Type B pancreatic cell (in vitro differentiated cells): Measurements from ENCODE around the gene IGFBP3. TPM values are rescaled to one million over a fixed set of nuclear protein-coding genes. Genes with fewer than 3 reads are reported as not detected.
A peak's percentile ranks its signal among the peaks of the same experiment; 100 is the strongest.

Source experiments
- DNase-seq: peaks from one replicate; pipeline ENCODE4 v3.0.0; 2021; ENCODE audit warnings: mixed read lengths; ENCODE audit not compliant: unreplicated experiment; ENCODE audit errors: extremely low spot score
- H3K27ac Mint-ChIP-seq: 2 replicates; pipeline ENCODE4 v1.8.0; 2021; ENCODE audit warnings: mild to moderate bottlenecking, mixed read lengths
- H3K27me3 Mint-ChIP-seq: 2 replicates; pipeline ENCODE4 v1.8.0; 2021; ENCODE audit warnings: mixed read lengths
- H3K36me3 Mint-ChIP-seq: 2 replicates; pipeline ENCODE4 v1.8.0; 2021; ENCODE audit warnings: mixed read lengths
- H3K4me1 Mint-ChIP-seq: one replicate; pipeline ENCODE4 v1.8.0; 2021; ENCODE audit warnings: mixed read lengths; ENCODE audit not compliant: unreplicated experiment
- H3K4me3 Mint-ChIP-seq: 2 replicates; pipeline ENCODE4 v1.8.0; 2021; ENCODE audit warnings: mild to moderate bottlenecking, mixed read lengths
- H3K9me3 Mint-ChIP-seq: 2 replicates; pipeline ENCODE4 v1.8.0; 2021; ENCODE audit warnings: mixed read lengths
- total RNA-seq: library from RNA; stranded (reverse); gene quantifications from 2 replicates; pipeline ENCODE4 v1.2.1, GENCODE V29; 2021; ENCODE audit warnings: low replicate concordance
- TF ChIP-seq, protein P1 (sequence below): fragments of 200-600 bp; sonication (generic); conservative IDR thresholded peaks from 2 replicates; pipeline ENCODE4 v1.5.0; 2021; ENCODE audit warnings: antibody characterized with exemption, mild to moderate bottlenecking

Gene IGFBP3
- total RNA-seq, 1 donor from 2014 or later = 336 TPM

DNA sequence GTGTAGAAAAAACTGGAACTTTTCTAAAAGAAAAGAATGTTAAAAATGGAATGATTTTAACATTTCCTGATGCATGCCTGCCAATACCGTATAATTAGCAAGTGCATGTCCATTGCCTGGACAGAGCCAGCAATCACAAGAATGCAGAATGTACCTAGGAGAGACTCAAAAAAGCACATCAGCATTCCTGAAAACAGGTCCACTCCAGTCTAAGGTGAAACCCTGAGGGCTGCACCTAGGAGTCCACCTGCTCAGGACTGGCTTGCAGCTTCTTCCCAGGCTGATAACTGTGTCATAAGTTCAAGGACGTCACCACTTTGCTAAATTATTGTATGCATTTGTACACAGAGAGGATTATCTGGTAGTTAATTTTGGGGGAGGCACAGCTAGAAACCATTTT lies 53.6 kb downstream of the IGFBP3 start:
- TF ChIP-seq, protein P1, sequence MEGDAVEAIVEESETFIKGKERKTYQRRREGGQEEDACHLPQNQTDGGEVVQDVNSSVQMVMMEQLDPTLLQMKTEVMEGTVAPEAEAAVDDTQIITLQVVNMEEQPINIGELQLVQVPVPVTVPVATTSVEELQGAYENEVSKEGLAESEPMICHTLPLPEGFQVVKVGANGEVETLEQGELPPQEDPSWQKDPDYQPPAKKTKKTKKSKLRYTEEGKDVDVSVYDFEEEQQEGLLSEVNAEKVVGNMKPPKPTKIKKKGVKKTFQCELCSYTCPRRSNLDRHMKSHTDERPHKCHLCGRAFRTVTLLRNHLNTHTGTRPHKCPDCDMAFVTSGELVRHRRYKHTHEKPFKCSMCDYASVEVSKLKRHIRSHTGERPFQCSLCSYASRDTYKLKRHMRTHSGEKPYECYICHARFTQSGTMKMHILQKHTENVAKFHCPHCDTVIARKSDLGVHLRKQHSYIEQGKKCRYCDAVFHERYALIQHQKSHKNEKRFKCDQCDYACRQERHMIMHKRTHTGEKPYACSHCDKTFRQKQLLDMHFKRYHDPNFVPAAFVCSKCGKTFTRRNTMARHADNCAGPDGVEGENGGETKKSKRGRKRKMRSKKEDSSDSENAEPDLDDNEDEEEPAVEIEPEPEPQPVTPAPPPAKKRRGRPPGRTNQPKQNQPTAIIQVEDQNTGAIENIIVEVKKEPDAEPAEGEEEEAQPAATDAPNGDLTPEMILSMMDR = no peak
- Mint-ChIP-seq H3K4me1 (no peaks in the 10 kb centered on the region), H3K27me3 (no peaks in the 10 kb centered on the region), H3K4me3 (peak overlapping the region; percentile 9), H3K36me3 (no peaks in the 10 kb centered on the region), H3K27ac (peak overlapping the region; percentile 26), H3K9me3 (peaks cover 5% of the 10 kb centered on the region)
- DNase-seq = no peak

DNA sequence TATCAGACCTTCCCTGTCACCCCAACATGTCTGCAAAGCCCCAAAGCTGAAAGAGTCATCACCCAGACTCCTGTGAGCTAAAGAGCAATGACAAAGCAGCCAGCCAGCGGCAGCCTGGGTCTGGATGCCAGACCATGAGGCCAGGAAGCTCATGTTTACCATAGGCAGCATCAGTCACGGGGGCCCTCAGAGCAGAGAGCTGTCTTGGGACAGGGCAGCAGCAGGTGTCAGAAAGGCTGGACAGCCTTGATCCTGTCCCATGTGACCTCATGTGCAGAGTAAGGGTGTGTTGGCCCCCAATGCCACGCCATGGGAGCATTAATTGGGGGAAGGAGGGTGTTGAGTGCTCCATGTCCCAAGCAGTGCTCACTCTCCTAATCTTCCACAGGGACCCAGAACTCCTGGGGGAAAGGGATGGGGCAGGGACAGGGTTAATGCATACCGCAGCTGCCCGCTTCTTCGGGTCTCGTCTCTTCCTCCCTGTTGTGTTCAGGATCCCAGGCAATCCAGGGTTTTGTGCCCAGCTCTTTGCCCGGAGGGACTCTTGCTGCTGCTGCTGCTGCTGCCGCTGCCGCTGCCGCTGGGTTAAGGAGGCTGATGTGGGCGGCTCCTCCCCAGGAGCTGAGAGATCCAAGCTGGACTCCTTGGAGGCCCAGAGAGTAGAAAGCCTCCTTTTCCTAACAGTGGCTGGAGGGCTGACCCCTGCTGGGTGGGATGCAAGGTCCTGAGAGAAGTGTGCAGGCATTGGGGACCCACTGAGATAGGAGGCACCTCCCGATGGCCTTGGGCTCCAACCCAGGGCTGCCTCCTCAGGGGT lies 55.3 kb downstream of the IGFBP3 start:
- H3K4me1 Mint-ChIP-seq = no peaks in the 10 kb centered on the region
- no peak overlapping the region for H3K4me3 Mint-ChIP-seq
- no peaks in the 10 kb centered on the region for H3K36me3 Mint-ChIP-seq
- no peak overlapping the region for H3K27ac Mint-ChIP-seq
- DNase-seq = no peak
- TF ChIP-seq, protein P1 = no peak
- no peaks in the 10 kb centered on the region for H3K27me3 Mint-ChIP-seq
- H3K9me3 Mint-ChIP-seq = peaks cover 5% of the 10 kb centered on the region

DNA sequence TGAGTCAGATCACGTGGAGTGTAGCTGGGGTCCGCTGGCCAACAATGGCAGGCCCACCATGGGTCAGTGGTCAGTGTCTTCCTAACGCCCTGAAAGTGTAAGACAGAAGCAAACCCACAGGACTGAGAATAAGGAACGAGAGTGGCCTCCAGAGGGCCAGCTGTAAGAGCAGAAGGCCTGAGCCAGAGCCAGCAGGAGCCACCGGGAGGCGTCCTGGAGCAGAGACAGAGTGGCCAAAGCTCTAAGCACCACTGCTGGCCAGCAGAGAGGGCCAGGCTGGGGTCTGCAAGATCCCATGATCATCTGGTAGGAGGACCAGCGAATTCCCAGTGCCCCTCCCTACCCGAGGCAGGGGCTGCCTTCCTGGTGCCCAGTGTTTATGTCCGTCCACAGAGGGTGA lies 57.4 kb downstream of the IGFBP3 start:
- TF ChIP-seq, protein P1 = peak; percentile 36
- no peaks in the 10 kb centered on the region for H3K4me1 Mint-ChIP-seq
- no peak for DNase-seq
- H3K9me3 Mint-ChIP-seq = peaks cover 5% of the 10 kb centered on the region
- H3K27ac Mint-ChIP-seq = no peak overlapping the region
- no peak overlapping the region for H3K4me3 Mint-ChIP-seq
- no peaks in the 10 kb centered on the region for H3K36me3 Mint-ChIP-seq
- no peaks in the 10 kb centered on the region for H3K27me3 Mint-ChIP-seq

Other genes with a start within 250 kb of the IGFBP3 start
- gene CCDC201, start 48.2 kb downstream of the IGFBP3 start, total RNA-seq = not detected in 2 replicates
- gene IGFBP1, start 32.8 kb downstream of the IGFBP3 start, total RNA-seq = 0.75 and 3.1 TPM in 2 replicates